Measurements from ENCODE around the gene GAA.
"Not testable (repeated sequence)": the region's sequence is repeated elsewhere in the genome, so short reads cannot be mapped to it uniquely, and the experiment has no call there.

GAA gene

GRCh38 chr17:80084773-80085172 is 16.6 kb upstream of the GAA start:
- H3K27me3 ChIP-seq (ENCODE audit: insufficient read depth, low read length): no peaks in the 10 kb centered on the region
- no peaks in the 10 kb centered on the region for H3K36me3 ChIP-seq (ENCODE audit: insufficient read depth, low read length)
- H3K79me2 ChIP-seq (ENCODE audit: control insufficient read depth, insufficient read depth, low read length, unreplicated experiment): no peaks in the 10 kb centered on the region
- H3K4me3 ChIP-seq (ENCODE audit: low read depth, low read length): no peak overlapping the region
- H3K27ac ChIP-seq (ENCODE audit: low read depth, low read length): no peak overlapping the region
- H3K4me1 ChIP-seq (ENCODE audit: control insufficient read depth, insufficient read depth, low read length, unreplicated experiment): peaks cover 8% of the 10 kb centered on the region
- H2AFZ ChIP-seq (ENCODE audit: low read length, unreplicated experiment): no peak overlapping the region

DNA sequence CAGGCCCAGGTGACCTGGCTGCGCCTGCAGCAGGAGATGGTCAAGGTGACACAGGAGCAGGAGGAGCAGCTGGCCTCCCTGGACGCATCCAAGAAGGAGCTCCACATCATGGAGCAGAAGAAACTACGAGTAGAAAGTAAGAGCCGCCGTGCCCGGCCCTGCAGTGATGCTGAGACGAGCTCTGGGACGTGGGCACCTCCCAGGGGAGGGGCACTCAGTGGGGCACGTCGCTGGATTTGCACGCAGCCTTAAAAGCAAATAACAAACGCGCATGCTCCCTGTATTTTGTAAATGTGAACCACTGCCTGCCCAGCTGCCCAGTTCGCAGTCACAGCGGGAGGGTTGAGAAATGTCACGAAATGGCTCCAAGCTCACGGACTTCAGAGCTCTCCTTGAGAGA is 15.3 kb upstream of the GAA start:
- Histone ChIP-seq H3K4me1 (ENCODE audit: control insufficient read depth, insufficient read depth, low read length, unreplicated experiment) (peaks cover 3% of the 10 kb centered on the region), H3K36me3 (ENCODE audit: insufficient read depth, low read length) (no peaks in the 10 kb centered on the region), H3K4me3 (ENCODE audit: low read depth, low read length) (no peak overlapping the region), H3K27ac (ENCODE audit: low read depth, low read length) (no peak overlapping the region), H3K79me2 (ENCODE audit: control insufficient read depth, insufficient read depth, low read length, unreplicated experiment) (no peaks in the 10 kb centered on the region), H3K27me3 (ENCODE audit: insufficient read depth, low read length) (no peaks in the 10 kb centered on the region), H2AFZ (ENCODE audit: low read length, unreplicated experiment) (no peak overlapping the region)

GRCh38 chr17:80086616-80087015 is 14.8 kb upstream of the GAA start:
- Histone ChIP-seq H3K27me3 (ENCODE audit: insufficient read depth, low read length) (no peaks in the 10 kb centered on the region), H2AFZ (ENCODE audit: low read length, unreplicated experiment) (no peak overlapping the region), H3K27ac (ENCODE audit: low read depth, low read length) (no peak overlapping the region), H3K36me3 (ENCODE audit: insufficient read depth, low read length) (no peaks in the 10 kb centered on the region), H3K4me1 (ENCODE audit: control insufficient read depth, insufficient read depth, low read length, unreplicated experiment) (peaks cover 3% of the 10 kb centered on the region), H3K4me3 (ENCODE audit: low read depth, low read length) (no peak overlapping the region), H3K79me2 (ENCODE audit: control insufficient read depth, insufficient read depth, low read length, unreplicated experiment) (no peaks in the 10 kb centered on the region)

- Histone ChIP-seq H2AFZ (ENCODE audit: low read length, unreplicated experiment) (no peak overlapping the region), H3K4me3 (ENCODE audit: low read depth, low read length) (no peak overlapping the region)
Observed at GRCh38 chr17:80087346-80088265, 13.8 kb upstream of the GAA start.

GRCh38 chr17:80089762-80090161 is 11.6 kb upstream of the GAA start:
- Histone ChIP-seq H3K4me3 (ENCODE audit: low read depth, low read length) (no peak overlapping the region), H3K36me3 (ENCODE audit: insufficient read depth, low read length) (no peaks in the 10 kb centered on the region), H2AFZ (ENCODE audit: low read length, unreplicated experiment) (no peak overlapping the region), H3K27me3 (ENCODE audit: insufficient read depth, low read length) (no peaks in the 10 kb centered on the region), H3K27ac (ENCODE audit: low read depth, low read length) (no peak overlapping the region), H3K79me2 (ENCODE audit: control insufficient read depth, insufficient read depth, low read length, unreplicated experiment) (no peaks in the 10 kb centered on the region), H3K4me1 (ENCODE audit: control insufficient read depth, insufficient read depth, low read length, unreplicated experiment) (no peaks in the 10 kb centered on the region)

More at GRCh38 chr17:80087346-80088265, 13.8 kb upstream of the GAA start:
- Histone ChIP-seq H3K4me1 (ENCODE audit: control insufficient read depth, insufficient read depth, low read length, unreplicated experiment) (peaks cover 3% of the 10 kb centered on the region), H3K79me2 (ENCODE audit: control insufficient read depth, insufficient read depth, low read length, unreplicated experiment) (no peaks in the 10 kb centered on the region), H3K36me3 (ENCODE audit: insufficient read depth, low read length) (no peaks in the 10 kb centered on the region), H3K27me3 (ENCODE audit: insufficient read depth, low read length) (no peaks in the 10 kb centered on the region), H3K27ac (ENCODE audit: low read depth, low read length) (no peak overlapping the region)

- not testable (repeated sequence) for H3K27me3 ChIP-seq (ENCODE audit: insufficient read depth, low read length); H2AFZ ChIP-seq (ENCODE audit: low read length, unreplicated experiment); H3K4me1 ChIP-seq (ENCODE audit: control insufficient read depth, insufficient read depth, low read length, unreplicated experiment); H3K79me2 ChIP-seq (ENCODE audit: control insufficient read depth, insufficient read depth, low read length, unreplicated experiment); H3K4me3 ChIP-seq (ENCODE audit: low read depth, low read length); H3K27ac ChIP-seq (ENCODE audit: low read depth, low read length); H3K36me3 ChIP-seq (ENCODE audit: insufficient read depth, low read length)
Observed at GRCh38 chr17:80090164-80090563, 11.2 kb upstream of the GAA start.

DNA sequence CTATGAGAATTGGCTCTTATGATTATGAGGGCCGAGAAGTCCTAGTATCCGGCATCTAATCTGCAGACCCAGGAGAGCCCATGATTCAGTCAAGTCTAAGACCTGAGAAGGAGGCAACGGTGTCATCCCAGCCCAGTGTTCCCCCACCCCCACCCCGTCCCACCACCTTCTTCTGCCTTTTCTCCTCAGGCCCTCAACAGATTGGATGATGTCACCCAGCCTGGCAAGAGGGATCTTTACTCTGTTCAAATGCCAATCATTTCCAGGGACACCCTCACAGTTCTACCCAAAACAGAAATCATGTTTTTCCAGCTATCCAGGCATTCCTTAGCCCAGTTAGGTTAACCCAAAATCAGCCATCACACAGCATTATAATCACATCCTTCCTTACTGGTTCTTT is 10.0 kb upstream of the GAA start:
- no peaks in the 10 kb centered on the region for H3K4me1 ChIP-seq (ENCODE audit: control insufficient read depth, insufficient read depth, low read length, unreplicated experiment)
- H3K4me3 ChIP-seq (ENCODE audit: low read depth, low read length): no peak overlapping the region
- H2AFZ ChIP-seq (ENCODE audit: low read length, unreplicated experiment): no peak overlapping the region
- no peaks in the 10 kb centered on the region for H3K27me3 ChIP-seq (ENCODE audit: insufficient read depth, low read length)
- no peak overlapping the region for H3K27ac ChIP-seq (ENCODE audit: low read depth, low read length)
- no peaks in the 10 kb centered on the region for H3K79me2 ChIP-seq (ENCODE audit: control insufficient read depth, insufficient read depth, low read length, unreplicated experiment)
- H3K36me3 ChIP-seq (ENCODE audit: insufficient read depth, low read length): no peaks in the 10 kb centered on the region

DNA sequence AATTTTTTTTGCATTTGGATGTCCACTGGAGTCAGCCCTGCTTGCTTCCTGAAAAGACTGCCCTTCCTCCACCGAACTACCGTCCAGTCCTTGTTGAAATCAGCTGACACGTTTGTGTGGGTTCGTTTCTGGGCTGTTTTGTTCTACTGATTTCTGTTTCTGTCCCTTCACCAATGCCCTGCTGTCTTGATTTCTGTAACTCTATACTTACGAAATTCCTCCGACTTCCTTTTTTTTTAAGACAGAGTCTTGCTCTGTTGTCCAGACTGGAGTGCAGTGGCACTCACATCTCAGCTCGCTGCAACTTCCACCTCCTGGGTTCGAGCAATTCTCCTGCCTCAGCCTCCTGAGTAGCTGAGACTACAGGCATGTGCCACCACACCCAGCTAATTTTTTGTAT is 8.4 kb upstream of the GAA start:
- H3K79me2 ChIP-seq (ENCODE audit: control insufficient read depth, insufficient read depth, low read length, unreplicated experiment): no peaks in the 10 kb centered on the region
- H3K4me3 ChIP-seq (ENCODE audit: low read depth, low read length): no peak overlapping the region
- H3K4me1 ChIP-seq (ENCODE audit: control insufficient read depth, insufficient read depth, low read length, unreplicated experiment): no peaks in the 10 kb centered on the region
- no peaks in the 10 kb centered on the region for H3K36me3 ChIP-seq (ENCODE audit: insufficient read depth, low read length)
- H3K27ac ChIP-seq (ENCODE audit: low read depth, low read length): no peak overlapping the region
- no peak overlapping the region for H2AFZ ChIP-seq (ENCODE audit: low read length, unreplicated experiment)
- no peaks in the 10 kb centered on the region for H3K27me3 ChIP-seq (ENCODE audit: insufficient read depth, low read length)

DNA sequence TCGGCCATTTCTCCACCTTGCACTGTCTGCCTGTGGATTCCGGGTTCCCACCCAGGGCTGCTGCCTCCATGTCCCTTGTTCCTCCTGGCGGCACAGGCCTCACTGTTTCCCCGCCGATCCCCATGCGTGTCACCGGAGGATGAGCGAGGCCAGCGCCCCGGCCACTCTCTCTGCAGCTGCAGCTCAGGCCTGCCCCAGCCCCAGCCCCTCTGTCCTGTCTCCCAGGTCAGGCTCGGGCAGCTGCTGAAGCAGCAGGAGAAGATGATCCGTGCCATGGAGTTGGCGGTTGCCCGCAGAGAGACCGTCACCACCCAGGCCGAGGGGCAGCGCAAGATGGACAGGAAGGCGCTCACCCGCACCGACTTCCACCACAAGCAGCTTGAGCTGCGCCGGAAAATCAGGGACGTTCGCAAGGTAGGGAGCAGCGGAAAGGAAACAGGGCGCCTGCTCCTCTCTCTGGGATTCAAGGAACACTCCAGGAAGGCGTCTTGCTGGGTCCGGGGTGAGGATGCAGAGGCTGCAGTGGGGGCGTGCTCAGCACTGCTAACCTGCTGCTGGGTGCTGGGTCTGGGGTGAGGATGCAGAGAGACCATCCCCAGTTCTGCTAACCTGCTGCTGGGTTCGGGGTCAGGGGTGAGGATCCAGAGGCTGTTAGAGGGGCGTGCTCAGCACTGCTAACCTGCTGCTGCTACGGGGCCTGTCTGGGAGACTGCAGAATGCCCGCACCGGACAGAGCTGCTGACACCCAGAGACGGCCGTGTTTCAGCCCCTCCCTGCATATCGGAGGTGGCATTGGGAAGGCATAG is 6.1 kb upstream of the GAA start:
- no peak overlapping the region for H3K27ac ChIP-seq (ENCODE audit: low read depth, low read length)
- no peaks in the 10 kb centered on the region for H3K27me3 ChIP-seq (ENCODE audit: insufficient read depth, low read length)
- H3K4me3 ChIP-seq (ENCODE audit: low read depth, low read length): no peak overlapping the region
- no peaks in the 10 kb centered on the region for H3K36me3 ChIP-seq (ENCODE audit: insufficient read depth, low read length)
- H2AFZ ChIP-seq (ENCODE audit: low read length, unreplicated experiment): no peak overlapping the region
- H3K4me1 ChIP-seq (ENCODE audit: control insufficient read depth, insufficient read depth, low read length, unreplicated experiment): no peaks in the 10 kb centered on the region
- H3K79me2 ChIP-seq (ENCODE audit: control insufficient read depth, insufficient read depth, low read length, unreplicated experiment): no peaks in the 10 kb centered on the region

GRCh38 chr17:80095844-80096475 is 5.4 kb upstream of the GAA start:
- Histone ChIP-seq H3K79me2 (ENCODE audit: control insufficient read depth, insufficient read depth, low read length, unreplicated experiment) (no peaks in the 10 kb centered on the region), H3K4me1 (ENCODE audit: control insufficient read depth, insufficient read depth, low read length, unreplicated experiment) (peaks cover 5% of the 10 kb centered on the region), H3K27me3 (ENCODE audit: insufficient read depth, low read length) (no peaks in the 10 kb centered on the region), H3K4me3 (ENCODE audit: low read depth, low read length) (no peak overlapping the region), H2AFZ (ENCODE audit: low read length, unreplicated experiment) (no peak overlapping the region), H3K27ac (ENCODE audit: low read depth, low read length) (no peak overlapping the region), H3K36me3 (ENCODE audit: insufficient read depth, low read length) (no peaks in the 10 kb centered on the region)
